ENCODE data around the gene GPER1.
"Not testable (repeated sequence)": the region's sequence is repeated elsewhere in the genome, so short reads cannot be mapped to it uniquely, and the experiment has no call there.

Gene GPER1

GRCh38 chr7:1071731-1072254 is 16.1 kb upstream of the GPER1 start:
- no peak for DNase-seq

GRCh38 chr7:1073142-1073977 is 14.6 kb upstream of the GPER1 start:
- no peak for DNase-seq

- DNase-seq = not testable (repeated sequence)
Observed at GRCh38 chr7:1074018-1074417, 13.9 kb upstream of the GPER1 start.

GRCh38 chr7:1074593-1075431 is 13.1 kb upstream of the GPER1 start:
- no peak for DNase-seq

DNA sequence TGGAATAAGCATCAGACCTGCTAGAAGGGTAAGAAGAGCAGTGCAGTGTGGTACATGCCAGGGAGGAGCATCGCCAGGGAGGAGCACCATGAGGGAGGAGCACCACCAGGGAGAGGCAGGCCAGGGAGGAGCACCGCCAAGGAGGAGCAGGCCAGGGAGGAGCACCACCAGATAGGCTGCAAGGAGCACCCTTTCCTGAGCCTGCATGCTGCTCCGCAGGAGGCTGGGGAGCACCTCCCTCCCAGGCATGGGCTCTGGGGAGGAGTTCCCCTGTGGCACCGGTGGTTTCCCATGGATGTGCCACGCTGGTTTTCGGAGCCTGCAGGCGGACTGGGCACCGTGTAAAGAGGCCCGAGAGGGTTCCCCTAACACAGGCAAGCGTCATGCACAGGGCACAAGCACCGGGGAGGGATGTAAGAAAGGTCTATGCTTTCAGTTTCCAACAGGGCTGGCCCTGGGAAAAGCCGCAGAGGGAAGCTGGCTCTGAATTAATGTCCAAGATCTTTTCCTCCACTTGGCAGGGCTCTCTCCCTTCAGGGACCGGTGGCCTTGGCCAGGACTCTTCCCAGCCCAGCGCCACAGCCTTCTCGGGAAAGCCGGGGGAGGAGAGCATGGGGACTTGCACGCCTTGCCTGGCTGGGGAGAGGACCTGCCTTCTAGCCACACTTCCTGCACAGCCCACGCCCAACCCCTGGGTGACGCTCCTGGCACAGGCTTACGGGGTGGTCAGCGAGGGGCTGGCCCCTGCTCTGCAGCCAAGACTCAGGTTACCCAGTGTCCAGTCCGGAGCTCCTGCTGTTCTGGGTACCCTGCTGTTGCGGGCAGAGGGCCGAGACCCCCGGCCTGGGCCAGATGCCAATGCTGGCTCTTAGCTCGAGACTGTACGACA is 11.5 kb upstream of the GPER1 start:
- no peak for DNase-seq

GRCh38 chr7:1078519-1078918 is 9.4 kb upstream of the GPER1 start:
- no peak for DNase-seq

DNA sequence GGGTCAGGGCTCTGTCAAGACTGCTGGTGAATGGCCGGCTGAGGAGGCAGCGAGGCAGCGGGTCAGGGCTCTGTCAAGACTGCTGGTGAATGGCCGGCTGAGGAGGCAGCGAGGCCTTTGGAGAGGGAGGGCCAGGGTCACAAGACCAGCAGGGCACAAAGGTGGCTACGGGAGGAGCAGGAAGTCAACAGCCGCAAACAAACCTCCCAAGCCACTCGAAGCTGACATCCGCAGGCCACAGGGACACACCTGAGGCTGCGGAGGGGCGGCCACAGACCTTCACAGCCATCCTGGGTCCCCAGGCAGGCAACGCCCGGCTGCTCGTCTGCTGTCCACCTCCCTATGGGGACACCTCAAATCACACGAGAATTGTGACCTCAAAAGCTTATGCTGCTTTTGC is 8.9 kb upstream of the GPER1 start:
- no peak for DNase-seq

GRCh38 chr7:1079546-1079945 is 8.4 kb upstream of the GPER1 start:
- DNase-seq = no peak

GRCh38 chr7:1080252-1080920 is 7.5 kb upstream of the GPER1 start:
- no peak for DNase-seq

DNA sequence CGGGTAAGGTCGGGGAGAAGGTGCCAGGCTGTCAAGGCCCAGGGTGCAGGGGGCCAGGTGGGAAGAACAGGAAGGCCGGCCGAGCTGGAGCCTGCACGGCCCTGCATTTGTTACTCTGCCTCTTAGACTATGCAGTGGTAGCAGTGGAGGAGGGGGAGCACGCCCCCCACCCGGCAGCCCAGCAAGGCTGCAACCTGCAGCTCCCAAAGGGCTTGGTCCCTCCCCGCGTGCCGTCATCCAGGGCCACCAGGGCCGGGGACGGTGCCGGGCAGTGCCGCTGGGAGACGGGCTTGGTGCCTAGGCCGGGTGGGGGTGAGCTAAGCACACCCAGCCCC is 7.0 kb upstream of the GPER1 start:
- DNase-seq = no peak

DNA sequence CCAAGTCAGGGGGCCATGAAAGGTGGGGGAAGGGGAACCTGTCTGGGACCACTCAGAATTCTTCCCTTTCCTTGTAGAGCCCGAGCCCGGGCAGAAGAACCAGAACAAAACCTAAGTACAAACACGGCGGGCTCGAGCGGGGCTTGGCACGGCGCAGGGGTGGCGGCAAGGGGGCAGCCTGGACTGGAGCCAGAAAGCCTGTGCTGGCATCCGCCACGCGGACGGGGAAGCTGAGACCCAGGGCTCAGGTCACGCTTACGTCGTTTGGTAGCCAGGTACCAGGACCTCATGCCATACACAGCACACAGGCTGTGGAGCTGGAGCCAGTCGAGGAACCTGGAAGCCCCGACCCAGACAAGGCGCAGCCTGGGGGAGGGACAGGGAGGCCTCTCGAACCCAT is 6.6 kb upstream of the GPER1 start:
- DNase-seq = no peak

DNA sequence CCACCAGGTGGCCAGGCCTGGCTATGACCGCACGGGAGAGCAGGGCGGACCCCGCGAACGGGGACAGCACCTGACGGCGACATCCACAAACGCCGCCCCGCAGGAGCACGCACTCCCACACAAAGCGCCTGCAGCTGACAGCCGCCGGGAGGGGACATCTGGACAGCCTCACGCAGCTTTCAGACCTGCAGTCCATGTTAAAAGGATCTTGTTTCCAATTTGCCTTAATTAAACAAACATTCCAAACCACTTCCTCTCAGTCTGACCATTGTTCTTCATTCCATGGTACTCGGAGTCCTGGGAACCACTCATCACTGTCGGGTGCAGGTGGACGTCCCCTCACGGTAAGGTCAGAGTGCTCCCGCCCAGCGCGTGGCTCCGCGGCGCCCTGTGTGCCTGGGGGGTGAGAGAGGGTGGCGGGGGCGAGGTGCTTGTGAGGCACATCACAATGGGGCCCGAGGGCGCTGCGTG is 5.9 kb upstream of the GPER1 start:
- no peak for DNase-seq

DNA sequence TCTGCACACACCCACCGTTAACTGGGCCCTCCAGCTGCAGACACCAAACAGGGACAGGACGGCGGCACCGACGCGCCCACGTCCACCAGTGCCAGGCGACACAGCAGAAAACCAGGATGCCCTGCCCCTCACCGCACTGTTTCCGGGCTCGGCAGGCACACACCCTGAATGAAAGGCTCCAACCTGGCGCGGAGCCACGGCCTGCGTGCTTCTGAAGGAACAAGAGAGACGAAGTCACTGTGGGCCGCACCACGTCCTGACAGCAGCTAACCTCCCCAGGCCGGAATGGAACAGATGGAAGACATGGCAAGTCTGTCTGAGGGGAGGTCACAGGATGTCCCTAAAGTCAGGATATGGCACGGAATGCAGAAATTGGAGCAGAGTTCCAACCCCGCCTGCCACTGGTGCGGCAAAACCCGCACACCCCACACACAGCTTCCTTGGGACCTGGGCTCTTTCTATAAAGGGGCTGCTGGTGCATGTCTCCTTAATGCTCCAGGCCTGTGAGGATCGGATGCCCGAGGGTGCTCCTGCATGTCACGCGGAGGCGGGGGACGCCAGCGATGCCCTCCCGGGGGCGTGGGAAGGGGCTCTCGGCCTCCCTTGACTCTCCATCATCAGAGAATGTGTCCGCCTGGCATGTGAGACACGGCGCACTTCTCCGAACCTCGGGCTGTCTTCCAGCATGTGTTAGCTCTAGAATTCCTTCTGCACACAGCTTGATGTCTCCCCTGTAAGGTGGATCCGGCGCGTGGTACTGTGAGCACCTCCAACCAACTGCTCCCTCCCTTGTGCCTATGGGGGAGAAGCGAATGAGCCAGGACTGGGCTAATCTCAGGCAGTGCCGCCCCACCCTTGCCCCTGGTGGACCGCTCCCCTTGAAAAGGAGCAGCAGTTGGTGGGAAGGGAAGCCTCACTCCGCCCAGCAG is 3.9 kb upstream of the GPER1 start:
- peak in 1 of 2 experiments; percentile 15 for DNase-seq

GRCh38 chr7:1085266-1085665 is 2.6 kb upstream of the GPER1 start:
- DNase-seq = no peak

- DNase-seq = no peak
Observed at GRCh38 chr7:1085910-1086421, 1.9 kb upstream of the GPER1 start.

GRCh38 chr7:1086588-1087464 is 1.1 kb upstream of the GPER1 start:
- no peak for DNase-seq

DNA sequence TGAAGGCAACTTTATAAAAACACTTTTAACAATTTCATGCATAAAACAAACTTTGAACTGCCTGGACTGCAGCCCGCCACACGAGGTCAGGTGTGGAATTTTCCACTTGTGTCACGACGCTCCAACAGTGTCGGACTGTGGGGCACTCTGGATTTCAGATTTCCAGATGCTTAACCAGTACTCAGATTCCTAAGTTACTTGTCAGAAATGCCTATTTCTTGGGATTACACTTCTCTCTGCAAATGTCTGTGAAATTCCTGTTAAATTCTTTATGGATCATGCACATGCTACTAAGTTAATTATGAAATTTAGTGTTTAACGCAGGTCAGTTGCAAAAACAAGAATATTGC is 473 bp upstream of the GPER1 start:
- no peak for DNase-seq

GRCh38 chr7:1090236-1090635 is 2.3 kb downstream of the GPER1 start:
- no peak for DNase-seq

DNA sequence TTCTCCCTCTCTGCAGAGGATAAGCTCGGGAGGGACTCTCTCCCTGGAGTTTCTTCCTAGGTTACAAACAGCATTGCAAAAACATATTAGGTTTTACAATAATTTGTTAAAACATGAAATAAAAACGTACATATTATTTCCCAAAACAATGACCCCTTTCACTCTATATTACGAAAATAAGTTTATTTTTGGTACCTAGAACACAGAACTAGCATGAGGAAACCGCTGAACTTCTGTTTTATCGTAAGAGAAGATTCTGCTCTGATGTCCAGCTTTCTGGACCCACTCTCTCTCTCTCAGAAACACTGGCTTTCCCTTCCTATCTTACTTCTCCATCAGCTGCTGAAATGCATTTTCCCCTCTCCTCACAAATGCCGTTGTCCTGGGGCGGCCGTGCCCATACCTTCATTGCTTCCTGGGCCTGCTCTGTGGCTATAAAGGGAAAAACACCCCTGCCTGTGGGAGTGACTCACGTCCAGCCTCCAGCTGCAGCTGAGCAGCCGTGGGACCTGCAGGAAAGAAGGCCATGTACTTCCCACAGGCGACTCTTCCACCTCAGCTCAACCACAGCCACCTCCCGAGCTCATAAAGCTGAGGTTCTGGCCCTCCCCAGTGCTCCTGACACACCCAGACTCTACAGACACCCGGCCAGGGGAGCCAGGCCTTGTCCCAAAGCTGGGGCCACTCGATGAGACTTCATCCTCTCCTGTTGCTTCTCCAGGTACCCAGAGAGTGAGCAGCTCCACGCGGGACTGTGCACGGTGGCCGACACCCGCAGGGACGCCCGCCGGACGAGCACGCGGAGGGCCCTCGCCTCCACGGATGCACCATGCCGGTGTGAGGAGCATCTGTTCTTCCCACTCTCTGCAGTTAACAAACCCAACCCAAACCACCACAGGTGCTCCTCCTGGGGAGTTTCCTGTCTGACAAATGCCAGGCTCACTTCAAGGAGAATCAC is 3.1 kb downstream of the GPER1 start:
- DNase-seq = no peak
